Measurements from ENCODE around the gene ZNF608. TPM values are rescaled to one million over a fixed set of nuclear protein-coding genes. Genes with fewer than 3 reads are reported as not detected.

ZNF608 gene
- total RNA-seq, 1 donor = 2.6 TPM

GRCh38 chr5:124706729-124707361 lies 39.6 kb downstream of the ZNF608 start:
- no peak for TF ChIP-seq CTCF (IDR thresholded peaks at IDR 0.05; ENCODE audit: insufficient read depth, low read depth, low read length)
- H3K4me3 ChIP-seq (ENCODE audit: low read depth, low read length) = no peak overlapping the region
- DNase-seq (ENCODE audit: low read depth) = no peak

GRCh38 chr5:124706051-124706450 lies 40.4 kb downstream of the ZNF608 start:
- TF ChIP-seq CTCF (IDR thresholded peaks at IDR 0.05; ENCODE audit: insufficient read depth, low read depth, low read length) = no peak
- DNase-seq (ENCODE audit: low read depth) = no peak
- no peak overlapping the region for H3K4me3 ChIP-seq (ENCODE audit: low read depth, low read length)

GRCh38 chr5:124705577-124705976 lies 40.9 kb downstream of the ZNF608 start:
- no peak for TF ChIP-seq CTCF (IDR thresholded peaks at IDR 0.05; ENCODE audit: insufficient read depth, low read depth, low read length)
- no peak overlapping the region for H3K4me3 ChIP-seq (ENCODE audit: low read depth, low read length)
- DNase-seq (ENCODE audit: low read depth) = no peak

GRCh38 chr5:124704594-124705284 lies 41.7 kb downstream of the ZNF608 start:
- H3K4me3 ChIP-seq (ENCODE audit: low read depth, low read length) = no peak overlapping the region
- TF ChIP-seq CTCF (IDR thresholded peaks at IDR 0.05; ENCODE audit: insufficient read depth, low read depth, low read length) = no peak
- DNase-seq (ENCODE audit: low read depth) = no peak

- DNase-seq (ENCODE audit: low read depth) = no peak
- H3K4me3 ChIP-seq (ENCODE audit: low read depth, low read length) = no peak overlapping the region
- TF ChIP-seq CTCF (IDR thresholded peaks at IDR 0.05; ENCODE audit: insufficient read depth, low read depth, low read length) = no peak
Measured at GRCh38 chr5:124703995-124704394, 42.4 kb downstream of the ZNF608 start.

- no peak for DNase-seq (ENCODE audit: low read depth)
- TF ChIP-seq CTCF (IDR thresholded peaks at IDR 0.05; ENCODE audit: insufficient read depth, low read depth, low read length) = no peak
Measured at GRCh38 chr5:124702525-124702924, 43.9 kb downstream of the ZNF608 start.

More at GRCh38 chr5:124702525-124702924, 43.9 kb downstream of the ZNF608 start:
- no peak overlapping the region for H3K4me3 ChIP-seq (ENCODE audit: low read depth, low read length)

All from fibroblast of villous mesenchyme (primary cell).